SK-N-SH (cell line): ENCODE data around the gene ACRBP. TPM values are rescaled to one million over a fixed set of nuclear protein-coding genes. Genes with fewer than 3 reads are reported as not detected.

Experiments
- CTCF ChIA-PET: fragments of 300-600, 350-600 bp; formaldehyde crosslinking; extraction: SDS; loops from one replicate; lab custom pipeline; 2021; lab: Yijun Ruan, JAX
- POLR2A ChIA-PET: fragments of 350-600 bp; sonication (Branson Sonifier 250); formaldehyde crosslinking; extraction: SDS; loops from one replicate; lab custom pipeline; 2020; ENCODE audit warnings: antibody characterized with exemption, inconsistent platforms; lab: Yijun Ruan, JAX
- DNase-seq: peaks from one replicate; pipeline ENCODE4 v3.0.0; 2012
- H2AFZ ChIP-seq: fragments of 200-600 bp; sonication (generic); 2 replicates; pipeline ENCODE4 v1.8.1; 2016; ENCODE audit warnings: antibody characterized with exemption, mild to moderate bottlenecking, low read depth
- H3F3A ChIP-seq: fragments of 200-600 bp; sonication (generic); replicated peaks from 2 replicates; pipeline ENCODE3; 2016; ENCODE audit warnings: antibody characterized with exemption, mild to moderate bottlenecking; ENCODE audit not compliant: insufficient read depth
- H3K27ac ChIP-seq, 2 experiments: fragments of 200-500 bp in 1 of 2; fragments of 200-600 bp in 1 of 2; sonication (Bioruptor generic) in 1 of 2; sonication (generic), shearing (Covaris generic) in 1 of 2; 2 replicates each; pipeline versions ENCODE4 v1.5.1 to v1.6.1; 2014 to 2016; ENCODE audit warnings: low read depth in 2 of 2, inconsistent platforms in 1 of 2, low read length in 1 of 2, mild to moderate bottlenecking in 1 of 2, mixed read lengths in 1 of 2
- H3K27me3 ChIP-seq: fragments of 200-600 bp; sonication (generic), shearing (Covaris generic); 2 replicates; pipeline ENCODE4 v1.6.1; 2016; ENCODE audit warnings: mixed run types; ENCODE audit not compliant: insufficient read depth
- H3K36me3 ChIP-seq, 2 experiments: fragments of 200-500 bp in 1 of 2; fragments of 200-600 bp in 1 of 2; sonication (Bioruptor generic) in 1 of 2; sonication (generic) in 1 of 2; replicated peaks in 1 of 2; 2 replicates each; pipeline versions ENCODE3 to v1.5.1; 2014 to 2016; ENCODE audit warnings: low read length in 1 of 2, mild to moderate bottlenecking in 1 of 2; ENCODE audit not compliant: insufficient read depth in 2 of 2, control insufficient read depth in 1 of 2
- H3K4me1 ChIP-seq, 2 experiments: fragments of 200-500 bp in 1 of 2; fragments of 200-600 bp in 1 of 2; sonication (Bioruptor generic) in 1 of 2; sonication (generic), shearing (Covaris generic) in 1 of 2; 2 replicates each; pipeline versions ENCODE4 v1.5.1 to v1.6.1; 2014 to 2016; ENCODE audit warnings: low read depth in 1 of 2, low read length in 1 of 2, mixed run types in 1 of 2; ENCODE audit not compliant: insufficient read depth in 2 of 2, control insufficient read depth in 1 of 2
- H3K4me2 ChIP-seq: fragments of 200-600 bp; sonication (generic), shearing (Covaris generic); 2 replicates; pipeline ENCODE4 v1.6.1; 2017; ENCODE audit warnings: mixed run types
- H3K4me3 ChIP-seq, 2 experiments: fragments of 200-500 bp in 1 of 2; fragments of 200-600 bp in 1 of 2; sonication (Bioruptor generic) in 1 of 2; sonication (generic), shearing (Covaris generic) in 1 of 2; 2 replicates each; pipeline versions ENCODE4 v1.5.1 to v1.8.1; 2014 to 2016; ENCODE audit warnings: low read depth in 2 of 2, inconsistent platforms in 1 of 2, low read length in 1 of 2, mild to moderate bottlenecking in 1 of 2, mixed read lengths in 1 of 2, moderate library complexity in 1 of 2
- H3K79me2 ChIP-seq: fragments of 200-600 bp; sonication (generic); 2 replicates; pipeline ENCODE4 v1.8.1; 2017; ENCODE audit warnings: mild to moderate bottlenecking; ENCODE audit not compliant: insufficient read depth
- H3K9ac ChIP-seq: fragments of 200-600 bp; sonication (generic); 2 replicates; pipeline ENCODE4 v1.6.1; 2017; ENCODE audit warnings: mixed run types
- H3K9me2 ChIP-seq: fragments of 200-600 bp; sonication (generic); 2 replicates; pipeline ENCODE4 v1.6.1; 2017; ENCODE audit warnings: mixed run types
- H3K9me3 ChIP-seq: fragments of 200-600 bp; sonication (generic); 2 replicates; pipeline ENCODE4 v1.6.1; 2017; ENCODE audit warnings: mixed run types, mild to moderate bottlenecking, moderate library complexity
- H4K20me1 ChIP-seq: fragments of 200-600 bp; sonication (generic); 2 replicates; pipeline ENCODE4 v1.6.1; 2017; ENCODE audit warnings: mild to moderate bottlenecking, mixed run types; ENCODE audit not compliant: insufficient read depth
- EP300 ChIP-seq, 2 experiments: IDR thresholded peaks; 2 replicates each; pipeline versions ENCODE4 v1.4.0 to v1.6.1; 2012; ENCODE audit warnings: borderline replicate concordance in 1 of 2, low read depth in 1 of 2, low read length in 1 of 2
- FOSL2 ChIP-seq: IDR thresholded peaks from 2 replicates; pipeline ENCODE4 v1.4.0; 2012; ENCODE audit warnings: low read depth, mild to moderate bottlenecking, moderate library complexity, borderline replicate concordance
- FOXM1 ChIP-seq: IDR thresholded peaks from 2 replicates; pipeline ENCODE4 v1.4.0; 2012; ENCODE audit warnings: low read depth, mild to moderate bottlenecking
- GABPA ChIP-seq: IDR thresholded peaks from 2 replicates; pipeline ENCODE4 v1.4.0; 2012; ENCODE audit warnings: low read depth, mild to moderate bottlenecking
- GATA2 ChIP-seq: sonication (generic); formaldehyde crosslinking; IDR thresholded peaks from 2 replicates; pipeline ENCODE4 v1.5.0; 2020; ENCODE audit warnings: mild to moderate bottlenecking, missing genetic modification reagents
- MEF2A ChIP-seq: IDR thresholded peaks from 2 replicates; pipeline ENCODE4 v1.4.0; 2012; ENCODE audit warnings: low read depth, borderline replicate concordance
- MXI1 ChIP-seq: IDR thresholded peaks from 2 replicates; pipeline ENCODE4 v1.6.1; 2012; ENCODE audit warnings: mild to moderate bottlenecking, low read depth, low read length, improper control_type of control experiment
- NRF1 ChIP-seq: IDR thresholded peaks from 2 replicates; pipeline ENCODE4 v1.6.1; 2012; ENCODE audit warnings: low read depth, mild to moderate bottlenecking, low read length
- RCOR1 ChIP-seq: fragments of 150-350 bp; IDR thresholded peaks from 2 replicates; pipeline ENCODE4 v1.6.1; 2017; ENCODE audit warnings: antibody characterized with exemption, low read length
- REST ChIP-seq: IDR thresholded peaks from 2 replicates; pipeline ENCODE4 v1.6.1; 2012; ENCODE audit warnings: mild to moderate bottlenecking, low read depth, low read length, moderate library complexity
- RFX5 ChIP-seq: IDR thresholded peaks from 2 replicates; pipeline ENCODE4 v1.6.1; 2012; ENCODE audit warnings: mild to moderate bottlenecking, improper control_type of control experiment, low read length
- RXRA ChIP-seq: IDR thresholded peaks from 2 replicates; pipeline ENCODE4 v1.4.0; 2012; ENCODE audit warnings: low read depth, mild to moderate bottlenecking, borderline replicate concordance
- SIN3A ChIP-seq: IDR thresholded peaks from 2 replicates; pipeline ENCODE4 v1.6.1; 2012; ENCODE audit warnings: low read depth, mild to moderate bottlenecking, low read length, moderate library complexity, borderline replicate concordance
- TAF1 ChIP-seq: IDR thresholded peaks from 2 replicates; pipeline ENCODE4 v1.6.1; 2012; ENCODE audit warnings: low read depth, mild to moderate bottlenecking, low read length, moderate library complexity, borderline replicate concordance
- TCF12 ChIP-seq: IDR thresholded peaks from 2 replicates; pipeline ENCODE4 v1.4.0; 2012
- TEAD4 ChIP-seq: IDR thresholded peaks from 2 replicates; pipeline ENCODE4 v1.4.0; 2012; ENCODE audit warnings: mild to moderate bottlenecking, borderline replicate concordance; ENCODE audit not compliant: insufficient read depth
- USF1 ChIP-seq: IDR thresholded peaks from 2 replicates; pipeline ENCODE4 v1.4.0; 2012; ENCODE audit warnings: low read depth, borderline replicate concordance
- USF2 ChIP-seq: fragments of 150-350 bp; IDR thresholded peaks from 2 replicates; pipeline ENCODE4 v1.6.1; 2017; ENCODE audit warnings: antibody characterized with exemption, low read length, low read depth, borderline replicate concordance
- ZBTB33 ChIP-seq: IDR thresholded peaks from 2 replicates; pipeline ENCODE4 v1.4.0; 2012; ENCODE audit warnings: low read depth, borderline replicate concordance
- WGBS: methylation state at CpG from one replicate; pipeline ENCODE4 v1.1.6; 2017; ENCODE audit warnings: low lambda C conversion rate; 5-methylcytosine and 5-hydroxymethylcytosine counted together
- polyA plus RNA-seq, 3 experiments: library from polyadenylated mRNA; depleted of rRNA; stranded (reverse); fragments of >200 nt; gene quantifications; 2 replicates each; pipeline ENCODE4 v1.2.3, GENCODE V29; 2012

Gene ACRBP
- polyA plus RNA-seq, 1 of the 3 experiments (the other 2 are of a cell fraction): 0.71 TPM

GRCh38 chr12:6613776-6614512 lies 33.3 kb downstream of the ACRBP start (continued):
- TF ChIP-seq USF1 (peak; percentile 43; the same call in 1 of the 2 replicates), TAF1 (no peak), TEAD4 (0 out of 2 replicates have a peak, but pooled peaks have one; percentile 5), FOSL2 (no peak), MEF2A (no peak)

- peaks cover 26 to 39% of the 10 kb centered on the region in 2 experiments for H3K4me1 ChIP-seq
- no peaks in the 10 kb centered on the region for H4K20me1 ChIP-seq
- DNase-seq: peak; percentile 72
- TF ChIP-seq USF1 (no peak), GATA2 (CRISPR knock-in tag) (no peak), FOXM1 (no peak), GABPA (no peak), TEAD4 (no peak), FOSL2 (no peak), ZBTB33 (no peak), MXI1 (peak; percentile 17; the same call in 1 of the 2 replicates), TCF12 (no peak), SIN3A (no peak), NRF1 (no peak), RFX5 (no peak), EP300 (IDR thresholded peaks at IDR 0.05; ENCODE audit: borderline replicate concordance in 1 of 2, low read depth in 1 of 2, low read length in 1 of 2) (peak; percentile 7 to 9; a peak in 1 of 4 replicates), MEF2A (no peak), REST (no peak), RCOR1 (0 out of 2 replicates have a peak, but pooled peaks have one; percentile 32), USF2 (no peak), RXRA (no peak)
- no peaks in the 10 kb centered on the region for H3K27me3 ChIP-seq
- ChIA-PET POLR2A (interaction anchor here (0.6 to 3.5 kb wide), 15 partner anchors 18 to 1702 kb away, joined by 3 to 35 read pairs (median 4); partner anchors contain the start of genes C12orf57, COPS7A, GAPDH and GPR162), CTCF (interaction anchor here (0.7 to 2.7 kb wide), 15 partner anchors 18 to 448 kb away, joined by 3 to 9 read pairs (median 4); partner anchors contain the start of genes NOP2 and ZNF384)
- peak overlapping the region; percentile 76; the same call in 1 of the 2 replicates for H2AFZ ChIP-seq
- peak overlapping the region; percentile 91 to 100 for H3K27ac ChIP-seq
- H3F3A ChIP-seq: peaks cover 57% of the 10 kb centered on the region
- H3K9me3 ChIP-seq: no peaks in the 10 kb centered on the region
- H3K9me2 ChIP-seq: no peaks in the 10 kb centered on the region
- H3K79me2 ChIP-seq: no peaks in the 10 kb centered on the region
- no peaks in the 10 kb centered on the region for H3K36me3 ChIP-seq
- H3K4me3 ChIP-seq: peak overlapping the region; percentile 27 to 37; a peak in 3 of 4 replicates
- H3K9ac ChIP-seq: peak overlapping the region; percentile 82
- 16% methylated on average over 17 of the region's 17 CpGs for WGBS
- peak overlapping the region; percentile 88 for H3K4me2 ChIP-seq
Measured at GRCh38 chr12:6613015-6613775, 34.0 kb downstream of the ACRBP start.
